Endodermal cell (in vitro differentiated cells): ENCODE measurements around the gene TMEM123. TPM values are rescaled to one million over a fixed set of nuclear protein-coding genes. Genes with fewer than 3 reads are reported as not detected.

ENCODE experiments used
- DNase-seq: peaks from one replicate; pipeline ENCODE4 v3.0.0-alpha.2; 2017
- H3K27ac ChIP-seq: 2 replicates; pipeline ENCODE4 v1.5.1; 2013; ENCODE audit warnings: mild to moderate bottlenecking, low read depth, low read length, moderate library complexity
- H3K27me3 ChIP-seq: 2 replicates; pipeline ENCODE4 v1.6.1; 2013; ENCODE audit warnings: mild to moderate bottlenecking, low read length, moderate library complexity; ENCODE audit not compliant: insufficient read depth, control insufficient read depth, poor library complexity, severe bottlenecking
- H3K36me3 ChIP-seq: 2 replicates; pipeline ENCODE4 v1.7.0; 2013; ENCODE audit warnings: mild to moderate bottlenecking, low read length, moderate library complexity; ENCODE audit not compliant: control insufficient read depth, insufficient read depth
- H3K4me1 ChIP-seq: one replicate; pipeline ENCODE4 v1.7.0; 2013; ENCODE audit warnings: low read length; ENCODE audit not compliant: control insufficient read depth, insufficient read depth
- H3K4me3 ChIP-seq: 2 replicates; pipeline ENCODE4 v1.5.1; 2013; ENCODE audit warnings: mild to moderate bottlenecking, low read length, moderate library complexity
- H3K9ac ChIP-seq: 2 replicates; pipeline ENCODE4 v1.6.1; 2013; ENCODE audit warnings: mild to moderate bottlenecking, low read length, moderate library complexity; ENCODE audit not compliant: poor library complexity, severe bottlenecking; ENCODE audit errors: extremely low read depth
- H3K9me3 ChIP-seq: 2 replicates; pipeline ENCODE4 v1.6.1; 2013; ENCODE audit warnings: mild to moderate bottlenecking, low read length, moderate library complexity; ENCODE audit not compliant: control insufficient read depth
- H3K27ac Mint-ChIP-seq: 2 replicates; pipeline ENCODE4 v1.8.0; 2020; ENCODE audit warnings: mixed read lengths
- H3K27me3 Mint-ChIP-seq: 2 replicates; pipeline ENCODE4 v1.8.0; 2021; ENCODE audit warnings: mild to moderate bottlenecking, mixed read lengths; ENCODE audit not compliant: insufficient read depth
- H3K36me3 Mint-ChIP-seq: 2 replicates; pipeline ENCODE4 v1.8.0; 2020; ENCODE audit warnings: low read depth, mixed read lengths
- H3K4me1 Mint-ChIP-seq: 2 replicates; pipeline ENCODE4 v1.8.0; 2020; ENCODE audit warnings: mixed read lengths
- H3K4me3 Mint-ChIP-seq: 2 replicates; pipeline ENCODE4 v1.8.0; 2020; ENCODE audit warnings: mild to moderate bottlenecking, moderate library complexity, mixed read lengths
- H3K9me3 Mint-ChIP-seq: 2 replicates; pipeline ENCODE4 v1.8.0; 2020; ENCODE audit warnings: mild to moderate bottlenecking, mixed read lengths
- CTCF ChIP-seq: fragments of 200-600 bp; sonication (generic); conservative IDR thresholded peaks from 2 replicates; pipeline ENCODE4 v1.5.0; 2021; ENCODE audit warnings: antibody characterized with exemption, mild to moderate bottlenecking
- WGBS, 2 experiments: methylation state at CpG; one replicate each; pipeline versions ENCODE4 v1.1.5 to v1.1.7; 2013; ENCODE audit warnings: missing lambda C conversion rate in 2 of 2, mixed read lengths in 1 of 2; ENCODE audit not compliant: insufficient coverage in 1 of 2, insufficient read length in 1 of 2; 5-methylcytosine and 5-hydroxymethylcytosine counted together
- total RNA-seq, 2 donors: library from RNA; stranded (reverse); fragmentation: NEBNext Ultra II Directional in 1 of 2; extraction: Animal tissue kit (Norgen Biotek cat#: 25700) in 1 of 2; gene quantifications; 2 replicates in 1 of 2; 3 replicates in 1 of 2; pipeline ENCODE4 v1.2.1, GENCODE V29; 2021

Gene TMEM123
- total RNA-seq, 2 donors from 2014 or later = 216 to 256 TPM

GRCh38 chr11:102429226-102429625, 23.3 kb downstream of the TMEM123 start:
- H3K9ac ChIP-seq = no peak overlapping the region
- H3K9me3 ChIP-seq = peaks cover 30% of the 10 kb centered on the region
- no peaks in the 10 kb centered on the region for H3K27me3 ChIP-seq
- no peak for TF ChIP-seq CTCF
- H3K4me3 ChIP-seq = no peak overlapping the region
- DNase-seq = no peak
- no peaks in the 10 kb centered on the region for H3K4me1 ChIP-seq
- peaks cover 18% of the 10 kb centered on the region for H3K4me1 Mint-ChIP-seq
- WGBS, 2 experiments = 89 to 96% methylated on average over 3 of the region's 3 CpGs
- H3K9me3 Mint-ChIP-seq = peaks cover 34% of the 10 kb centered on the region
- no peaks in the 10 kb centered on the region for H3K27me3 Mint-ChIP-seq
- no peak overlapping the region for H3K27ac ChIP-seq
- no peak overlapping the region for H3K27ac Mint-ChIP-seq
- peaks cover 55% of the 10 kb centered on the region for H3K36me3 ChIP-seq
- H3K36me3 Mint-ChIP-seq = peaks cover 63% of the 10 kb centered on the region
- H3K4me3 Mint-ChIP-seq = no peak overlapping the region

- H3K4me1 Mint-ChIP-seq = peaks cover 18% of the 10 kb centered on the region
- no peak overlapping the region for H3K4me3 Mint-ChIP-seq
- H3K9me3 Mint-ChIP-seq = peaks cover 29% of the 10 kb centered on the region
- Histone ChIP-seq H3K9ac (no peak overlapping the region), H3K4me3 (no peak overlapping the region), H3K9me3 (peaks cover 25% of the 10 kb centered on the region), H3K27me3 (no peaks in the 10 kb centered on the region), H3K4me1 (no peaks in the 10 kb centered on the region), H3K36me3 (peaks cover 52% of the 10 kb centered on the region), H3K27ac (no peak overlapping the region)
- H3K36me3 Mint-ChIP-seq = peaks cover 57% of the 10 kb centered on the region
- 96 to 97% methylated on average over 4 of the region's 4 CpGs for WGBS, 2 experiments
- no peaks in the 10 kb centered on the region for H3K27me3 Mint-ChIP-seq
- H3K27ac Mint-ChIP-seq = no peak overlapping the region
- no peak for TF ChIP-seq CTCF
- DNase-seq = no peak
Observed at GRCh38 chr11:102428696-102429095, 23.9 kb downstream of the TMEM123 start.

GRCh38 chr11:102427068-102427467, 25.5 kb downstream of the TMEM123 start:
- Histone ChIP-seq H3K9me3 (peaks cover 9% of the 10 kb centered on the region), H3K36me3 (peaks cover 36% of the 10 kb centered on the region), H3K27me3 (no peaks in the 10 kb centered on the region), H3K4me1 (no peaks in the 10 kb centered on the region), H3K27ac (no peak overlapping the region), H3K4me3 (no peak overlapping the region), H3K9ac (no peak overlapping the region)
- Mint-ChIP-seq H3K27me3 (no peaks in the 10 kb centered on the region), H3K36me3 (peaks cover 47% of the 10 kb centered on the region), H3K4me1 (peaks cover 18% of the 10 kb centered on the region), H3K9me3 (peaks cover 12% of the 10 kb centered on the region), H3K27ac (no peak overlapping the region), H3K4me3 (no peak overlapping the region)
- 0% methylated on average over 1 of the region's 1 CpG for WGBS, 2 experiments
- no peak for DNase-seq
- TF ChIP-seq CTCF = no peak
